Aorta (tissue), 5 donors: ENCODE results near the gene UGP2. TPM values are rescaled to one million over a fixed set of nuclear protein-coding genes. Genes with fewer than 3 reads are reported as not detected.
"Not testable (repeated sequence)": the region's sequence is repeated elsewhere in the genome, so short reads cannot be mapped to it uniquely, and the experiment has no call there.

Experiments used
- ATAC-seq: fragments of 200-7000 bp; cut with Tn5 transposase; one replicate; pipeline ENCODE4 v1.9.1; 2022; ENCODE audit warnings: moderate library complexity; ENCODE audit not compliant: low FRiP score
- DNase-seq, 2 donors: peaks; one replicate each; pipeline ENCODE4 v3.0.0-alpha.2; 2020
- H3K27ac ChIP-seq, 2 donors: one replicate each; pipeline ENCODE4 v1.5.1; 2013; ENCODE audit warnings: low read length in 2 of 2, mild to moderate bottlenecking in 2 of 2, moderate library complexity in 2 of 2, control low read depth in 1 of 2, inconsistent platforms in 1 of 2, low read depth in 1 of 2
- H3K27me3 ChIP-seq, 2 donors: one replicate each; pipeline ENCODE4 v1.6.1; 2013; ENCODE audit warnings: control low read depth in 1 of 2, low read length in 1 of 2, mild to moderate bottlenecking in 1 of 2, moderate library complexity in 1 of 2; ENCODE audit not compliant: insufficient read depth in 2 of 2, control insufficient read depth in 1 of 2
- H3K36me3 ChIP-seq, 2 donors: one replicate each; pipeline ENCODE4 v1.6.1; 2013; ENCODE audit warnings: control low read depth in 1 of 2, low read length in 1 of 2, mild to moderate bottlenecking in 1 of 2; ENCODE audit not compliant: insufficient read depth in 2 of 2, control insufficient read depth in 1 of 2
- H3K4me1 ChIP-seq, 2 donors: one replicate each; pipeline ENCODE4 v1.6.1; 2013; ENCODE audit warnings: low read length in 2 of 2, control low read depth in 1 of 2, mild to moderate bottlenecking in 1 of 2, moderate library complexity in 1 of 2; ENCODE audit not compliant: insufficient read depth in 2 of 2, control insufficient read depth in 1 of 2
- H3K4me3 ChIP-seq, 2 donors: one replicate each; pipeline ENCODE4 v1.5.1; 2013; ENCODE audit warnings: low read length in 2 of 2, control low read depth in 1 of 2, mild to moderate bottlenecking in 1 of 2
- H3K9me3 ChIP-seq: one replicate; pipeline ENCODE4 v1.6.1; 2013; ENCODE audit warnings: mild to moderate bottlenecking, low read length; ENCODE audit not compliant: control insufficient read depth
- whole genome bisulfite sequencing, 2 donors: extraction: QIAGEN DNeasy Blood & Tissue Kit; methylation state at CpG; one replicate each; pipeline ENCODE4 v1.1.7; 2013; 5-methylcytosine and 5-hydroxymethylcytosine counted together
- intact Hi-C, 2 donors: fragments of 100-400 bp; cut with DNase I; formaldehyde crosslinking; loops; one replicate each; pipeline versions ENCODE4 v1.14.2 to v1.15.0; 2022
- polyA plus RNA-seq, 2 donors: library from polyadenylated mRNA; stranded (reverse); fragments of 200-250 nt; gene quantifications; one replicate each; pipeline ENCODE4 v1.2.3, GENCODE V29; 2013
- total RNA-seq, 2 donors: library from RNA; stranded (reverse); fragmentation: NEBNext Ultra II Directional; extraction: Animal tissue kit (Norgen Biotek cat#: 25700); gene quantifications; one replicate each; pipeline ENCODE4 v1.2.1, GENCODE V29; 2021
- donor health status: healthy with polysubstance abuse.
- donor health status: Bipolar disorder and iron deficiency.
- donor health status: DM: no; HTN: no; CAD: no.
- donor health status: DM: no; HTN: no; CAD: no.
- donor health status: DM: yes; HTN: yes; CAD: no.

UGP2 gene
- total and polyA plus RNA-seq, 4 donors: 166 to 422 (median 179) TPM

GRCh38 chr2:63903003-63903402, 61.3 kb downstream of the UGP2 start:
- intact Hi-C loops: no loop called here
- H3K9me3 ChIP-seq: no peaks in the 10 kb centered on the region
- 89 to 92% methylated on average over 2 of the region's 2 CpGs for WGBS, 2 donors
- H3K36me3 ChIP-seq: no peaks in the 10 kb centered on the region
- no peak for DNase-seq
- H3K4me3 ChIP-seq: no peak overlapping the region
- H3K4me1 ChIP-seq: no peaks in the 10 kb centered on the region
- no peak overlapping the region for H3K27ac ChIP-seq
- ATAC-seq: no peak
- H3K27me3 ChIP-seq: no peaks in the 10 kb centered on the region

GRCh38 chr2:63914311-63914710, 72.6 kb downstream of the UGP2 start:
- DNase-seq: no peak
- H3K4me3 ChIP-seq: no peak overlapping the region
- no peaks in the 10 kb centered on the region for H3K27me3 ChIP-seq
- H3K4me1 ChIP-seq: no peaks in the 10 kb centered on the region
- no peaks in the 10 kb centered on the region for H3K36me3 ChIP-seq
- intact Hi-C loops: no loop called here
- H3K27ac ChIP-seq: no peak overlapping the region
- no peak for ATAC-seq
- 95 to 100% methylated on average over 1 of the region's 1 CpG for WGBS, 2 donors
- no peaks in the 10 kb centered on the region for H3K9me3 ChIP-seq

- Histone ChIP-seq H3K27ac (no peak overlapping the region), H3K36me3 (peaks cover 4% of the 10 kb centered on the region in 2 donors), H3K4me3 (no peak overlapping the region), H3K4me1 (no peaks in the 10 kb centered on the region), H3K27me3 (no peaks in the 10 kb centered on the region), H3K9me3 (no peaks in the 10 kb centered on the region)
- ATAC-seq (no peak), DNase-seq (no peak)
- intact Hi-C loops: no loop called here
- WGBS, 2 donors: 84 to 86% methylated on average over 7 of the region's 7 CpGs
These were observed 85.1 kb downstream of the UGP2 start for GRCh38 chr2:63926815-63927214.

- 95 to 98% methylated on average over 4 of the region's 4 CpGs for WGBS, 2 donors
- H3K27me3 ChIP-seq, DNase-seq, H3K4me3 ChIP-seq, H3K4me1 ChIP-seq, ATAC-seq, H3K9me3 ChIP-seq, H3K36me3 ChIP-seq, intact Hi-C loops, H3K27ac ChIP-seq: not testable (repeated sequence)
These were observed 90.4 kb downstream of the UGP2 start for GRCh38 chr2:63932104-63932503.

Other genes with a start within 250 kb of the UGP2 start
- 10 to 100 TPM; 22.0 to 24.4 TPM for gene VPS54, start 177.5 kb downstream of the UGP2 start, total RNA-seq
- gene VPS54, start 177.5 kb downstream of the UGP2 start, polyA plus RNA-seq: 10 to 100 TPM; 10.9 to 22.9 TPM